GM10248 (cell line): ENCODE data around the gene EFEMP1.

Experiments used
- CTCF ChIA-PET: fragments of 300-600 bp; sonication (Branson Sonifier 250); formaldehyde crosslinking; extraction: SDS; loops from one replicate; lab custom pipeline; 2021; ENCODE audit warnings: antibody characterized with exemption; lab: Yijun Ruan, JAX
- POLR2A ChIA-PET: fragments of 350-650 bp; sonication (Branson Sonifier 250); formaldehyde crosslinking; extraction: SDS; loops from one replicate; lab custom pipeline; 2020; ENCODE audit warnings: antibody characterized with exemption; lab: Yijun Ruan, JAX
- DNase-seq: peaks from one replicate; pipeline ENCODE4 v3.0.0; 2012; ENCODE audit errors: extremely low spot score
- CTCF ChIP-seq: IDR thresholded peaks from 2 replicates; pipeline ENCODE4 v1.5.1; 2012; ENCODE audit warnings: mild to moderate bottlenecking, low read depth; ENCODE audit errors: extremely low read depth, missing control alignments, control extremely low read depth

The EFEMP1 gene

GRCh38 chr2:55862246-55862645 lies 61.3 kb downstream of the EFEMP1 start:
- ChIA-PET POLR2A (no interaction called here), CTCF (interaction anchor here (1.2 to 1.5 kb wide), 2 partner anchors 11 to 14 kb away, joined by 4 to 5 read pairs; no protein-coding TSS in a partner anchor)
- no peak for DNase-seq

GRCh38 chr2:55861733-55862132 lies 61.8 kb downstream of the EFEMP1 start:
- TF ChIP-seq CTCF: no peak
- no peak for DNase-seq

More at GRCh38 chr2:55862246-55862645, 61.3 kb downstream of the EFEMP1 start:
- no peak for TF ChIP-seq CTCF

GRCh38 chr2:55860832-55861231 lies 62.8 kb downstream of the EFEMP1 start:
- no peak for TF ChIP-seq CTCF
- ChIA-PET CTCF (interaction anchor here (1.1 to 1.5 kb wide), 2 partner anchors 12 to 13 kb away, joined by 4 to 5 read pairs; no protein-coding TSS in a partner anchor), POLR2A (no interaction called here)
- DNase-seq: no peak

More at GRCh38 chr2:55861733-55862132, 61.8 kb downstream of the EFEMP1 start:
- ChIA-PET CTCF (interaction anchor here (1.1 to 1.5 kb wide), 3 partner anchors 11 to 14 kb away, joined by 4 to 5 read pairs (median 4); no protein-coding TSS in a partner anchor), POLR2A (no interaction called here)

GRCh38 chr2:55859875-55860274 lies 63.7 kb downstream of the EFEMP1 start:
- CTCF ChIA-PET: interaction anchor here (1.2 to 2.1 kb wide), 3 partner anchors 8 to 15 kb away, joined by 3 to 10 read pairs (median 3); no protein-coding TSS in a partner anchor
- DNase-seq: no peak
- no peak for TF ChIP-seq CTCF
- POLR2A ChIA-PET: no interaction called here

- no peak for TF ChIP-seq CTCF
- CTCF ChIA-PET: no interaction called here
- POLR2A ChIA-PET: no interaction called here
- DNase-seq: no peak
Observed at GRCh38 chr2:55857766-55858165, 65.8 kb downstream of the EFEMP1 start.

GRCh38 chr2:55856936-55857335 lies 66.6 kb downstream of the EFEMP1 start:
- TF ChIP-seq CTCF: no peak
- CTCF ChIA-PET: no interaction called here
- POLR2A ChIA-PET: no interaction called here
- no peak for DNase-seq

- ChIA-PET POLR2A (no interaction called here), CTCF (interaction anchor here (0.8 to 1.3 kb wide), 2 partner anchors 9 to 13 kb away, joined by 3 to 4 read pairs; no protein-coding TSS in a partner anchor)
- no peak for DNase-seq
- TF ChIP-seq CTCF: no peak
Observed at GRCh38 chr2:55848096-55848495, 75.5 kb downstream of the EFEMP1 start.
